NCI-H1092 treated with DMSO at 0.1 percent for 48 hours (cell line): ENCODE measurements around the gene ZNF362.
"Not testable (repeated sequence)": the region's sequence is repeated elsewhere in the genome, so short reads cannot be mapped to it uniquely, and the experiment has no call there.

Experiments
- DNase-seq: peaks from one replicate; lab custom pipeline; 2025; lab: John Stamatoyannopoulos, UW

The ZNF362 gene

GRCh38 chr1:33306653-33307493 is 50.6 kb downstream of the ZNF362 start:
- no peak for DNase-seq

- DNase-seq = no peak
Observed at GRCh38 chr1:33307494-33307864, 51.2 kb downstream of the ZNF362 start.

- not testable (repeated sequence) for DNase-seq
Observed at GRCh38 chr1:33309351-33309750, 53.1 kb downstream of the ZNF362 start.

GRCh38 chr1:33310702-33311101 is 54.4 kb downstream of the ZNF362 start:
- no peak for DNase-seq

- DNase-seq = no peak
Observed at GRCh38 chr1:33311706-33312412, 55.6 kb downstream of the ZNF362 start.

GRCh38 chr1:33312413-33312749 is 56.1 kb downstream of the ZNF362 start:
- DNase-seq = no peak

- DNase-seq = no peak
Observed at GRCh38 chr1:33314416-33314815, 58.1 kb downstream of the ZNF362 start.

GRCh38 chr1:33316601-33317000 is 60.3 kb downstream of the ZNF362 start:
- no peak for DNase-seq

GRCh38 chr1:33317354-33317753 is 61.1 kb downstream of the ZNF362 start:
- no peak for DNase-seq

GRCh38 chr1:33317946-33318345 is 61.7 kb downstream of the ZNF362 start:
- no peak for DNase-seq

GRCh38 chr1:33319186-33319948 is 63.1 kb downstream of the ZNF362 start:
- no peak for DNase-seq

- no peak for DNase-seq
Observed at GRCh38 chr1:33319949-33320618, 63.8 kb downstream of the ZNF362 start.

- DNase-seq = no peak
Observed at GRCh38 chr1:33320619-33321165, 64.4 kb downstream of the ZNF362 start, which contains the start of gene A3GALT2. Gene A3GALT2 (minus strand): TSS chr1:33321098. CDS start chr1:33321098, 0 bp downstream.

GRCh38 chr1:33321178-33321577 is 64.9 kb downstream of the ZNF362 start:
- DNase-seq = no peak

- DNase-seq = no peak
Observed at GRCh38 chr1:33322109-33322508, 65.8 kb downstream of the ZNF362 start.

- DNase-seq = no peak
Observed at GRCh38 chr1:33322870-33323585, 66.7 kb downstream of the ZNF362 start.

- no peak for DNase-seq
Observed at GRCh38 chr1:33323663-33324477, 67.6 kb downstream of the ZNF362 start.

GRCh38 chr1:33324677-33325575 is 68.6 kb downstream of the ZNF362 start:
- no peak for DNase-seq

- no peak for DNase-seq
Observed at GRCh38 chr1:33326785-33327184, 70.5 kb downstream of the ZNF362 start.
